ENCODE data around the gene RCC1. TPM values are rescaled to one million over a fixed set of nuclear protein-coding genes. Genes with fewer than 3 reads are reported as not detected.
"Not testable (repeated sequence)": the region's sequence is repeated elsewhere in the genome, so short reads cannot be mapped to it uniquely, and the experiment has no call there.

RCC1 gene
- total RNA-seq, 1 donor from 2014 or later, result 6.3 TPM

GRCh38 chr1:28566931-28567330 is 61.1 kb downstream of the RCC1 start:
- no peak for TF ChIP-seq CTCF (IDR thresholded peaks at IDR 0.05; ENCODE audit: borderline replicate concordance)
- Histone ChIP-seq H3K27ac (replicated peaks) (no peak overlapping the region), H3K4me3 (no peak overlapping the region), H3K4me1 (no peaks in the 10 kb centered on the region), H3K36me3 (peaks cover 99% of the 10 kb centered on the region), H3K9me3 (replicated peaks) (no peaks in the 10 kb centered on the region), H3K27me3 (ENCODE audit: low read depth) (no peaks in the 10 kb centered on the region)
- intact Hi-C loops (cut with micrococcal nuclease), result no loop called here
- DNase-seq, result no peak

GRCh38 chr1:28571911-28572310 is 66.1 kb downstream of the RCC1 start:
- DNase-seq, result no peak

GRCh38 chr1:28572891-28573290 is 67.0 kb downstream of the RCC1 start:
- H3K27ac ChIP-seq (replicated peaks); H3K4me1 ChIP-seq; H3K27me3 ChIP-seq (ENCODE audit: low read depth); H3K4me3 ChIP-seq; intact Hi-C loops (cut with micrococcal nuclease); DNase-seq; H3K9me3 ChIP-seq (replicated peaks): not testable (repeated sequence)
- H3K36me3 ChIP-seq, result peaks cover 86% of the 10 kb centered on the region

More at GRCh38 chr1:28571911-28572310, 66.1 kb downstream of the RCC1 start:
- Histone ChIP-seq H3K36me3 (peaks cover 86% of the 10 kb centered on the region), H3K4me3 (no peak overlapping the region), H3K4me1 (no peaks in the 10 kb centered on the region), H3K27me3 (ENCODE audit: low read depth) (no peaks in the 10 kb centered on the region), H3K9me3 (replicated peaks) (no peaks in the 10 kb centered on the region), H3K27ac (replicated peaks) (no peak overlapping the region)
- intact Hi-C loops (cut with micrococcal nuclease), result no loop called here
- TF ChIP-seq CTCF (IDR thresholded peaks at IDR 0.05; ENCODE audit: borderline replicate concordance), result no peak

GRCh38 chr1:28573564-28573963 is 67.7 kb downstream of the RCC1 start:
- Histone ChIP-seq H3K27me3 (ENCODE audit: low read depth) (no peaks in the 10 kb centered on the region), H3K4me3 (no peak overlapping the region), H3K9me3 (replicated peaks) (no peaks in the 10 kb centered on the region), H3K4me1 (peaks cover under 1% of the 10 kb centered on the region), H3K36me3 (peaks cover 86% of the 10 kb centered on the region), H3K27ac (replicated peaks) (no peak overlapping the region)
- intact Hi-C loops (cut with micrococcal nuclease), result no loop called here
- TF ChIP-seq CTCF (IDR thresholded peaks at IDR 0.05; ENCODE audit: borderline replicate concordance), result no peak
- DNase-seq, result no peak

- Histone ChIP-seq H3K36me3 (peaks cover 68% of the 10 kb centered on the region), H3K4me3 (no peak overlapping the region), H3K27me3 (ENCODE audit: low read depth) (no peaks in the 10 kb centered on the region), H3K4me1 (peaks cover 34% of the 10 kb centered on the region), H3K9me3 (replicated peaks) (no peaks in the 10 kb centered on the region), H3K27ac (replicated peaks) (no peak overlapping the region)
- intact Hi-C loops (cut with micrococcal nuclease), result no loop called here
- no peak for DNase-seq
- no peak for TF ChIP-seq CTCF (IDR thresholded peaks at IDR 0.05; ENCODE audit: borderline replicate concordance)
These were observed 71.3 kb downstream of the RCC1 start for GRCh38 chr1:28577052-28577678.

GRCh38 chr1:28577738-28578536 is 72.1 kb downstream of the RCC1 start:
- no peaks in the 10 kb centered on the region for H3K9me3 ChIP-seq (replicated peaks)
- no peak for TF ChIP-seq CTCF (IDR thresholded peaks at IDR 0.05; ENCODE audit: borderline replicate concordance)
- H3K27ac ChIP-seq (replicated peaks), result no peak overlapping the region
- peaks cover 60% of the 10 kb centered on the region for H3K36me3 ChIP-seq
- H3K4me1 ChIP-seq, result peaks cover 42% of the 10 kb centered on the region
- DNase-seq, result no peak
- no peak overlapping the region for H3K4me3 ChIP-seq
- no peaks in the 10 kb centered on the region for H3K27me3 ChIP-seq (ENCODE audit: low read depth)
- intact Hi-C loops (cut with micrococcal nuclease), result no loop called here
